DMS153 (cell line): Measurements from ENCODE around the gene HIPK4.
"Not testable (repeated sequence)": the region's sequence is repeated elsewhere in the genome, so short reads cannot be mapped to it uniquely, and the experiment has no call there.

ENCODE experiments used
- DNase-seq: peaks from one replicate; lab custom pipeline; 2025; lab: John Stamatoyannopoulos, UW

HIPK4 gene

GRCh38 chr19:40417643-40417981 lies 27.6 kb upstream of the HIPK4 start:
- DNase-seq = no peak

- no peak for DNase-seq
These were observed 27.1 kb upstream of the HIPK4 start for GRCh38 chr19:40416918-40417642.

GRCh38 chr19:40415768-40416167 lies 25.8 kb upstream of the HIPK4 start:
- DNase-seq = no peak

- DNase-seq = no peak
These were observed 24.9 kb upstream of the HIPK4 start for GRCh38 chr19:40414542-40415535.

- DNase-seq = no peak
These were observed 23.4 kb upstream of the HIPK4 start, which contains the start of gene PRX for GRCh38 chr19:40413291-40413845. PRX (minus strand) TSS chr19:40413378; CDS start chr19:40407932, 5,446 bp downstream.

- no peak for DNase-seq
These were observed 22.9 kb upstream of the HIPK4 start for GRCh38 chr19:40412866-40413265.

- no peak for DNase-seq
These were observed 22.0 kb upstream of the HIPK4 start for GRCh38 chr19:40411958-40412499.

- DNase-seq = no peak
These were observed 21.3 kb upstream of the HIPK4 start for GRCh38 chr19:40411125-40411842.

- no peak for DNase-seq
These were observed 20.0 kb upstream of the HIPK4 start for GRCh38 chr19:40410030-40410389.

GRCh38 chr19:40408598-40408925 lies 18.6 kb upstream of the HIPK4 start:
- DNase-seq = not testable (repeated sequence)

- DNase-seq = no peak
These were observed 18.0 kb upstream of the HIPK4 start for GRCh38 chr19:40407714-40408597.

GRCh38 chr19:40403262-40403984 lies 13.4 kb upstream of the HIPK4 start:
- peak; percentile 58 for DNase-seq

- DNase-seq = no peak
These were observed 10.6 kb upstream of the HIPK4 start for GRCh38 chr19:40400559-40400958.

GRCh38 chr19:40398417-40399131 lies 8.6 kb upstream of the HIPK4 start:
- DNase-seq = peak; percentile 52

GRCh38 chr19:40397568-40397906 lies 7.6 kb upstream of the HIPK4 start:
- no peak for DNase-seq

GRCh38 chr19:40396886-40397567 lies 7.0 kb upstream of the HIPK4 start:
- no peak for DNase-seq

- no peak for DNase-seq
These were observed 6.0 kb upstream of the HIPK4 start for GRCh38 chr19:40395956-40396355.

GRCh38 chr19:40394816-40395210 lies 4.8 kb upstream of the HIPK4 start:
- DNase-seq = no peak
